ENCODE results near the gene CD96. TPM values are rescaled to one million over a fixed set of nuclear protein-coding genes. Genes with fewer than 3 reads are reported as not detected.

The CD96 gene
- total RNA-seq, 1 experiment from 2014 or later = not detected

GRCh38 chr3:111635403-111635802 lies 93.4 kb downstream of the CD96 start:
- H3K9me3 Mint-ChIP-seq = no peaks in the 10 kb centered on the region
- H3K79me1 ChIP-seq (ENCODE audit: insufficient read depth, low read depth, low read length, poor library complexity, severe bottlenecking) = no peaks in the 10 kb centered on the region

More at GRCh38 chr3:111635403-111635802, 93.4 kb downstream of the CD96 start:
- H3K4me1 ChIP-seq (ENCODE audit: insufficient read depth, low read length) = no peaks in the 10 kb centered on the region
- H3K36me3 Mint-ChIP-seq (ENCODE audit: insufficient read depth in 1 of 3, low read depth in 3 of 3) = no peaks in the 10 kb centered on the region; a peak in 1 of 7 replicates
- no peaks in the 10 kb centered on the region for H3K79me2 ChIP-seq (ENCODE audit: insufficient read depth, low read length)
- TF ChIP-seq, protein P1, sequence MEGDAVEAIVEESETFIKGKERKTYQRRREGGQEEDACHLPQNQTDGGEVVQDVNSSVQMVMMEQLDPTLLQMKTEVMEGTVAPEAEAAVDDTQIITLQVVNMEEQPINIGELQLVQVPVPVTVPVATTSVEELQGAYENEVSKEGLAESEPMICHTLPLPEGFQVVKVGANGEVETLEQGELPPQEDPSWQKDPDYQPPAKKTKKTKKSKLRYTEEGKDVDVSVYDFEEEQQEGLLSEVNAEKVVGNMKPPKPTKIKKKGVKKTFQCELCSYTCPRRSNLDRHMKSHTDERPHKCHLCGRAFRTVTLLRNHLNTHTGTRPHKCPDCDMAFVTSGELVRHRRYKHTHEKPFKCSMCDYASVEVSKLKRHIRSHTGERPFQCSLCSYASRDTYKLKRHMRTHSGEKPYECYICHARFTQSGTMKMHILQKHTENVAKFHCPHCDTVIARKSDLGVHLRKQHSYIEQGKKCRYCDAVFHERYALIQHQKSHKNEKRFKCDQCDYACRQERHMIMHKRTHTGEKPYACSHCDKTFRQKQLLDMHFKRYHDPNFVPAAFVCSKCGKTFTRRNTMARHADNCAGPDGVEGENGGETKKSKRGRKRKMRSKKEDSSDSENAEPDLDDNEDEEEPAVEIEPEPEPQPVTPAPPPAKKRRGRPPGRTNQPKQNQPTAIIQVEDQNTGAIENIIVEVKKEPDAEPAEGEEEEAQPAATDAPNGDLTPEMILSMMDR (conservative IDR thresholded peaks at IDR 0.05) = no peak
- H3K27me3 ChIP-seq (ENCODE audit: insufficient read depth, low read length) = no peaks in the 10 kb centered on the region
- H2BK20ac ChIP-seq (ENCODE audit: low read depth, low read length, poor library complexity, severe bottlenecking) = no peak overlapping the region
- H3K9ac ChIP-seq (ENCODE audit: extremely low read depth, insufficient read length, low read length) = no peak overlapping the region
- no peak overlapping the region for H3K18ac ChIP-seq (ENCODE audit: insufficient read length, low read depth, low read length)
- no peak overlapping the region for H3T11ph ChIP-seq (ENCODE audit: low read length)
- no peak overlapping the region for H3K27ac ChIP-seq (ENCODE audit: insufficient read length, low read depth, low read length)
- no peak overlapping the region for H2BK15ac ChIP-seq (ENCODE audit: low read depth, low read length)
- H3K56ac ChIP-seq (ENCODE audit: insufficient read length, low read depth, low read length) = no peak overlapping the region
- H3K4me1 Mint-ChIP-seq = peaks cover 3% of the 10 kb centered on the region in 2 experiments; a peak in 3 of 4 replicates
- DNase-seq = no peak
- no peaks in the 10 kb centered on the region for H3K27me3 Mint-ChIP-seq (ENCODE audit: low read depth)
- H3K14ac ChIP-seq (ENCODE audit: insufficient read depth, low read length) = no peak overlapping the region
- H4K8ac ChIP-seq (replicated peaks; ENCODE audit: insufficient read length, low read depth, low read length) = no peak overlapping the region
- H3K4me2 ChIP-seq (ENCODE audit: insufficient read depth, insufficient read length, low read length) = no peak overlapping the region
- no peak overlapping the region for H3K27ac Mint-ChIP-seq
- no peak overlapping the region for H2AK5ac ChIP-seq (ENCODE audit: insufficient read length, low read length)
- H3K23ac ChIP-seq (ENCODE audit: insufficient read length, low read depth, low read length) = no peak overlapping the region
- H2BK120ac ChIP-seq (ENCODE audit: low read depth, low read length, poor library complexity, severe bottlenecking) = no peak overlapping the region
- H4K91ac ChIP-seq (ENCODE audit: insufficient read length, low read depth, low read length) = no peak overlapping the region
- H4K20me1 ChIP-seq (ENCODE audit: control insufficient read depth, insufficient read depth, insufficient read length) = no peaks in the 10 kb centered on the region
- no peak overlapping the region for H2BK12ac ChIP-seq (ENCODE audit: insufficient read length, low read depth, low read length)
- H2AFZ ChIP-seq (ENCODE audit: low read length) = no peak overlapping the region
- no peak overlapping the region for H3K4ac ChIP-seq (ENCODE audit: low read depth, low read length)
- H4K5ac ChIP-seq (ENCODE audit: insufficient read length, low read depth, low read length) = no peak overlapping the region
- no peaks in the 10 kb centered on the region for H3K23me2 ChIP-seq (ENCODE audit: insufficient read length, low read depth, low read length, poor library complexity, severe bottlenecking)
- no peaks in the 10 kb centered on the region for H3K9me3 ChIP-seq (ENCODE audit: control insufficient read depth, low read depth, low read length)
- WGBS (ENCODE audit: extremely low coverage, insufficient read length, low lambda C conversion rate) = no CpG with 5 or more reads among the region's 2 CpGs
- H3K4me3 Mint-ChIP-seq = no peak overlapping the region
- H2BK5ac ChIP-seq (ENCODE audit: insufficient read length, low read length) = no peak overlapping the region
